GM18907 (cell line): ENCODE results near the gene CEP44.

Source experiments
- ATAC-seq: cut with Tn5 transposase; IDR thresholded peaks from one replicate; pipeline ENCODE4 v1.9.1; 2021; ENCODE audit warnings: mild to moderate bottlenecking, moderate library complexity; ENCODE audit not compliant: unreplicated experiment

The CEP44 gene

DNA sequence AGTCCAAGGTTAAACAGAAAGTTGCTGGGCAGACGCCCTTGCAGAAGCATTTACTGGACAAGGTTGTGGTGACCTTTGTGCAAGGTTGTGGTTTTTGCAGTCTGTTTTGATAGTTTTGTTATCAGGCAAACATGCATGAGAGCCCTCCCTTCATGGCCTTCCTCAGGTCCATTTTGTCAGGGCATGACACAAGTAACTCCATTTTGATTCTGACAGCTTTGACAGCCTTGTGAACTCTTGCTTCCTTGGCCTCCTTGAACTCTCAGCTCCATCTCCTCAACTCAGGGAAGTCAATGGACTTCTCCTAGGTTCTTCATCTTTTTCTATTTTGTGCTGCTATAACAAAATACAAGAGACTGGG, 97.7 kb downstream of the CEP44 start:
- ATAC-seq: no peak
